ENCODE measurements around the gene RPS15.
"Not testable (repeated sequence)": the region's sequence is repeated elsewhere in the genome, so short reads cannot be mapped to it uniquely, and the experiment has no call there.

Gene RPS15

GRCh38 chr19:1471010-1471514 is 32.9 kb downstream of the RPS15 start:
- no peak for DNase-seq

GRCh38 chr19:1471515-1472160 is 33.4 kb downstream of the RPS15 start:
- no peak for DNase-seq

- no peak for DNase-seq
Measured at GRCh38 chr19:1472231-1473084, 34.3 kb downstream of the RPS15 start.

- DNase-seq = no peak
Measured at GRCh38 chr19:1473085-1473851, 35.1 kb downstream of the RPS15 start.

- no peak for DNase-seq
Measured at GRCh38 chr19:1474011-1474764, 36.0 kb downstream of the RPS15 start.

- no peak for DNase-seq
Measured at GRCh38 chr19:1474765-1475351, 36.7 kb downstream of the RPS15 start.

GRCh38 chr19:1475751-1476437 is 37.7 kb downstream of the RPS15 start:
- no peak for DNase-seq

GRCh38 chr19:1477056-1477455 is 38.9 kb downstream of the RPS15 start:
- DNase-seq = not testable (repeated sequence)

GRCh38 chr19:1478934-1479707 is 40.9 kb downstream of the RPS15 start, which contains the start of gene C19orf25:
TSS of gene C19orf25 (minus strand) at chr19:1479215. CDS start at chr19:1478903, 312 bp downstream.
- peak; percentile 91 for DNase-seq

GRCh38 chr19:1481224-1481892 is 43.2 kb downstream of the RPS15 start:
- no peak for DNase-seq

GRCh38 chr19:1481893-1482360 is 43.7 kb downstream of the RPS15 start:
- DNase-seq = no peak

- no peak for DNase-seq
Measured at GRCh38 chr19:1482361-1483130, 44.4 kb downstream of the RPS15 start.

- no peak for DNase-seq
Measured at GRCh38 chr19:1483131-1483978, 45.2 kb downstream of the RPS15 start.

GRCh38 chr19:1483979-1484428 is 45.8 kb downstream of the RPS15 start:
- DNase-seq = no peak

GRCh38 chr19:1486720-1487575 is 48.8 kb downstream of the RPS15 start:
- DNase-seq = no peak

- no peak for DNase-seq
Measured at GRCh38 chr19:1487576-1488281, 49.5 kb downstream of the RPS15 start.
